Measurements from ENCODE around the gene ANG.

- TF ChIP-seq EZH2 (IDR thresholded peaks at IDR 0.05; ENCODE audit: insufficient read depth, low read length) (no peak), CTCF (IDR thresholded peaks at IDR 0.05; ENCODE audit: insufficient read depth, low read depth, low read length) (no peak)
These were observed 43.1 kb upstream of the ANG start for GRCh38 chr14:20645481-20645880.
